ENCODE data around the gene SHC2. TPM values are rescaled to one million over a fixed set of nuclear protein-coding genes. Genes with fewer than 3 reads are reported as not detected.

Gene SHC2
- total and polyA plus RNA-seq, 2 donors (not counting 1 experiment from before 2014, with no cell fraction given): 0.02 to 2.5 TPM

GRCh38 chr19:443005-443404, 17.8 kb downstream of the SHC2 start:
- no peaks in the 10 kb centered on the region for H4K20me1 ChIP-seq (ENCODE audit: control insufficient read depth, extremely low read depth, insufficient read depth, low read length)
- no peak overlapping the region for H3K27ac ChIP-seq (ENCODE audit: insufficient read depth, low read length)
- H3K27me3 ChIP-seq (ENCODE audit: control insufficient read depth, insufficient read depth, low read length): no peaks in the 10 kb centered on the region
- TF ChIP-seq CTCF (conservative IDR thresholded peaks at IDR 0.05 in 1 of 2, IDR thresholded peaks at IDR 0.05 in 1 of 2; ENCODE audit: low read depth in 1 of 2, low read length in 2 of 2) (no peak), EZH2 (IDR thresholded peaks at IDR 0.05; ENCODE audit: low read length, missing control alignments) (no peak)
- H3K4me2 ChIP-seq (ENCODE audit: extremely low read depth, insufficient read depth, low read length): no peak overlapping the region
- H3K36me3 ChIP-seq (ENCODE audit: control insufficient read depth, insufficient read depth, low read length): no peaks in the 10 kb centered on the region
- H3K4me3 ChIP-seq (replicated peaks in 1 of 4; ENCODE audit: control extremely low read depth in 1 of 4, insufficient read depth in 1 of 4, low read depth in 3 of 4, low read length in 4 of 4): no peak overlapping the region
- no peaks in the 10 kb centered on the region for H3K4me1 ChIP-seq (ENCODE audit: control insufficient read depth, extremely low read depth, insufficient read depth, low read length)
- no peak overlapping the region for H2AFZ ChIP-seq (ENCODE audit: low read length)
- no peak for DNase-seq (ENCODE audit: low read depth in 2 of 2)
- H3K9me3 ChIP-seq (ENCODE audit: control insufficient read depth, insufficient read depth, low read depth, low read length): no peaks in the 10 kb centered on the region
- H3K9ac ChIP-seq (ENCODE audit: insufficient read depth, low read length): no peak overlapping the region
- no peaks in the 10 kb centered on the region for H3K79me2 ChIP-seq (ENCODE audit: control insufficient read depth, insufficient read depth, low read length)

DNA sequence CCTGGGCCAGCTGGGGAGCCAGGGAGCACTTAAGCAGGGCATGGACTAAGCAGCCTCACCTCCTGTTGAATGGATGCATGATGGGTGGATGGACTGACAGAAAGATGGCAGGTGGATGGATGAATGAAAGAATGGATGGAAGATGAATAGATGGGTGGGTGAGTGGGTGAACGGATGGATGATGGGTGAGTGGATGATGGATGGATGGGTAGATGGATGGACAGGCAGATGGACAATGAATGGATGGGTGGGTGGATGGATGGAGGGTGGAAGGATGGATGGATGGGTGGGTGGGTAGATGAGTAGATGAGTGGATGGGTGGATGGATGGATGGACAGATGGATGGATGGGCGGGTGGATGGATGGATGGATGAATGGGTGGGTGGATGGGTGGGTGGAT, 18.7 kb downstream of the SHC2 start:
- no peak for TF ChIP-seq EZH2 (IDR thresholded peaks at IDR 0.05; ENCODE audit: low read length, missing control alignments)
- no peak for TF ChIP-seq CTCF (conservative IDR thresholded peaks at IDR 0.05 in 1 of 2, IDR thresholded peaks at IDR 0.05 in 1 of 2; ENCODE audit: low read depth in 1 of 2, low read length in 2 of 2)
- Histone ChIP-seq H3K27me3 (ENCODE audit: control insufficient read depth, insufficient read depth, low read length) (no peaks in the 10 kb centered on the region), H3K9ac (ENCODE audit: insufficient read depth, low read length) (no peak overlapping the region), H3K4me1 (ENCODE audit: control insufficient read depth, extremely low read depth, insufficient read depth, low read length) (no peaks in the 10 kb centered on the region), H3K27ac (ENCODE audit: insufficient read depth, low read length) (no peak overlapping the region), H3K4me2 (ENCODE audit: extremely low read depth, insufficient read depth, low read length) (no peak overlapping the region), H2AFZ (ENCODE audit: low read length) (no peak overlapping the region), H3K4me3 (replicated peaks in 1 of 4; ENCODE audit: control extremely low read depth in 1 of 4, insufficient read depth in 1 of 4, low read depth in 3 of 4, low read length in 4 of 4) (no peak overlapping the region), H3K36me3 (ENCODE audit: control insufficient read depth, insufficient read depth, low read length) (no peaks in the 10 kb centered on the region), H3K79me2 (ENCODE audit: control insufficient read depth, insufficient read depth, low read length) (no peaks in the 10 kb centered on the region), H3K9me3 (ENCODE audit: control insufficient read depth, insufficient read depth, low read depth, low read length) (no peaks in the 10 kb centered on the region), H4K20me1 (ENCODE audit: control insufficient read depth, extremely low read depth, insufficient read depth, low read length) (no peaks in the 10 kb centered on the region)
- DNase-seq (ENCODE audit: low read depth in 2 of 2): no peak

- no peak for DNase-seq (ENCODE audit: low read depth in 2 of 2)
- Histone ChIP-seq H3K9ac (ENCODE audit: insufficient read depth, low read length) (no peak overlapping the region), H3K79me2 (ENCODE audit: control insufficient read depth, insufficient read depth, low read length) (no peaks in the 10 kb centered on the region), H3K4me2 (ENCODE audit: extremely low read depth, insufficient read depth, low read length) (no peak overlapping the region), H3K27me3 (ENCODE audit: control insufficient read depth, insufficient read depth, low read length) (no peaks in the 10 kb centered on the region), H2AFZ (ENCODE audit: low read length) (no peak overlapping the region), H3K4me1 (ENCODE audit: control insufficient read depth, extremely low read depth, insufficient read depth, low read length) (no peaks in the 10 kb centered on the region), H3K27ac (ENCODE audit: insufficient read depth, low read length) (no peak overlapping the region), H3K9me3 (ENCODE audit: control insufficient read depth, insufficient read depth, low read depth, low read length) (no peaks in the 10 kb centered on the region), H3K36me3 (ENCODE audit: control insufficient read depth, insufficient read depth, low read length) (no peaks in the 10 kb centered on the region), H4K20me1 (ENCODE audit: control insufficient read depth, extremely low read depth, insufficient read depth, low read length) (no peaks in the 10 kb centered on the region), H3K4me3 (replicated peaks in 1 of 4; ENCODE audit: control extremely low read depth in 1 of 4, insufficient read depth in 1 of 4, low read depth in 3 of 4, low read length in 4 of 4) (no peak overlapping the region)
- TF ChIP-seq EZH2 (IDR thresholded peaks at IDR 0.05; ENCODE audit: low read length, missing control alignments): no peak
- TF ChIP-seq CTCF (conservative IDR thresholded peaks at IDR 0.05 in 1 of 2, IDR thresholded peaks at IDR 0.05 in 1 of 2; ENCODE audit: low read depth in 1 of 2, low read length in 2 of 2): no peak
These were observed 19.5 kb downstream of the SHC2 start for GRCh38 chr19:441213-441836.
